MM.1S (cell line): ENCODE results near the gene PBX3.

Experiments used
- DNase-seq: peaks from one replicate; pipeline ENCODE4 v3.0.0-alpha.2; 2015
- H2AFZ ChIP-seq: fragments of 300-600 bp; sonication (generic); 2 replicates; pipeline ENCODE4 v1.6.0; 2016; ENCODE audit warnings: antibody characterized with exemption, low read length
- H3F3A ChIP-seq: fragments of 300-600 bp; sonication (generic); 2 replicates; pipeline ENCODE4 v1.6.1; 2016; ENCODE audit warnings: mild to moderate bottlenecking, antibody characterized with exemption, low read length, moderate library complexity, mixed read lengths; ENCODE audit not compliant: insufficient read depth
- H3K27ac ChIP-seq: fragments of 300-600 bp; sonication (generic); 2 replicates; pipeline ENCODE4 v1.5.1; 2016; ENCODE audit warnings: mild to moderate bottlenecking, low read length
- H3K27me3 ChIP-seq: fragments of 300-600 bp; sonication (generic); replicated peaks from 2 replicates; pipeline ENCODE4 v1.6.0; 2016; ENCODE audit warnings: low read length; ENCODE audit not compliant: insufficient read depth
- H3K36me3 ChIP-seq: fragments of 300-600 bp; sonication (generic); replicated peaks from 2 replicates; pipeline ENCODE4 v1.6.1; 2016; ENCODE audit warnings: mild to moderate bottlenecking, low read length, mixed read lengths; ENCODE audit not compliant: insufficient read depth
- H3K4me1 ChIP-seq: fragments of 300-600 bp; sonication (generic); 2 replicates; pipeline ENCODE4 v1.6.1; 2016; ENCODE audit warnings: low read length, mixed read lengths
- H3K4me2 ChIP-seq: fragments of 300-600 bp; sonication (generic); 2 replicates; pipeline ENCODE4 v1.6.0; 2016; ENCODE audit warnings: low read depth, low read length
- H3K4me3 ChIP-seq: fragments of 300-600 bp; sonication (generic); 2 replicates; pipeline ENCODE4 v1.5.1; 2016; ENCODE audit warnings: low read length, mixed read lengths
- H3K79me2 ChIP-seq: fragments of 300-600 bp; sonication (generic); 2 replicates; pipeline ENCODE4 v1.6.1; 2016; ENCODE audit warnings: mixed run types, low read length, mixed read lengths
- H3K9ac ChIP-seq: fragments of 300-600 bp; sonication (generic); 2 replicates; pipeline ENCODE4 v1.6.1; 2016; ENCODE audit warnings: low read length, mixed read lengths
- H3K9me2 ChIP-seq: fragments of 300-600 bp; sonication (generic); replicated peaks from 2 replicates; pipeline ENCODE4 v1.6.1; 2016; ENCODE audit warnings: mild to moderate bottlenecking, low read length, mixed read lengths; ENCODE audit not compliant: insufficient read depth
- H3K9me3 ChIP-seq: fragments of 300-600 bp; sonication (generic); replicated peaks from 2 replicates; pipeline ENCODE4 v1.6.1; 2016; ENCODE audit warnings: mild to moderate bottlenecking, low read length, mixed read lengths; ENCODE audit not compliant: insufficient read depth
- H4K20me1 ChIP-seq: fragments of 300-600 bp; sonication (generic); 2 replicates; pipeline ENCODE4 v1.6.1; 2016; ENCODE audit warnings: mild to moderate bottlenecking, low read length, moderate library complexity, mixed read lengths; ENCODE audit not compliant: insufficient read depth
- CTCF ChIP-seq: fragments of 300-600 bp; sonication (generic); IDR thresholded peaks from 2 replicates; pipeline ENCODE4 v1.5.1; 2016; ENCODE audit warnings: antibody characterized with exemption, low read length, mixed read lengths
- EZH2 ChIP-seq: fragments of 300-600 bp; sonication (generic); optimal IDR thresholded peaks from 2 replicates; pipeline ENCODE3; 2017; ENCODE audit warnings: low read depth, mild to moderate bottlenecking, antibody characterized with exemption, low read length, mixed read lengths
- EZH2phosphoT487 ChIP-seq: fragments of 300-600 bp; sonication (generic); IDR thresholded peaks from 2 replicates; pipeline ENCODE4 v1.6.1; 2018; ENCODE audit warnings: antibody characterized with exemption, low read length

PBX3 gene

GRCh38 chr9:125948887-125949596 lies 201.9 kb downstream of the PBX3 start:
- Histone ChIP-seq H3K4me1 (no peaks in the 10 kb centered on the region), H3K27me3 (no peaks in the 10 kb centered on the region), H3F3A (no peaks in the 10 kb centered on the region), H3K9ac (no peak overlapping the region), H3K79me2 (no peaks in the 10 kb centered on the region), H3K27ac (no peak overlapping the region), H3K4me3 (no peak overlapping the region), H2AFZ (no peak overlapping the region), H4K20me1 (no peaks in the 10 kb centered on the region), H3K4me2 (no peak overlapping the region), H3K36me3 (no peaks in the 10 kb centered on the region), H3K9me2 (no peaks in the 10 kb centered on the region), H3K9me3 (no peaks in the 10 kb centered on the region)
- no peak for DNase-seq
- TF ChIP-seq EZH2phosphoT487 (no peak), CTCF (no peak), EZH2 (no peak)

- no peaks in the 10 kb centered on the region for H3K4me1 ChIP-seq
- no peak overlapping the region for H2AFZ ChIP-seq
- H4K20me1 ChIP-seq: no peaks in the 10 kb centered on the region
- H3K9ac ChIP-seq: no peak overlapping the region
- H3K27me3 ChIP-seq: no peaks in the 10 kb centered on the region
- TF ChIP-seq CTCF (no peak), EZH2phosphoT487 (no peak), EZH2 (no peak)
- no peaks in the 10 kb centered on the region for H3K36me3 ChIP-seq
- no peaks in the 10 kb centered on the region for H3K9me3 ChIP-seq
- H3F3A ChIP-seq: no peaks in the 10 kb centered on the region
- H3K79me2 ChIP-seq: no peaks in the 10 kb centered on the region
- no peak overlapping the region for H3K4me3 ChIP-seq
- no peaks in the 10 kb centered on the region for H3K9me2 ChIP-seq
- H3K4me2 ChIP-seq: no peak overlapping the region
- no peak overlapping the region for H3K27ac ChIP-seq
- DNase-seq: no peak
These were observed 202.7 kb downstream of the PBX3 start for GRCh38 chr9:125949703-125950460.

GRCh38 chr9:125950880-125951471 lies 203.8 kb downstream of the PBX3 start:
- no peaks in the 10 kb centered on the region for H4K20me1 ChIP-seq
- H3K4me3 ChIP-seq: no peak overlapping the region
- no peak for DNase-seq
- no peak for TF ChIP-seq CTCF
- TF ChIP-seq EZH2: no peak
- TF ChIP-seq EZH2phosphoT487: no peak
- no peaks in the 10 kb centered on the region for H3K4me1 ChIP-seq
- no peaks in the 10 kb centered on the region for H3F3A ChIP-seq
- H3K27ac ChIP-seq: no peak overlapping the region
- no peaks in the 10 kb centered on the region for H3K79me2 ChIP-seq
- H3K4me2 ChIP-seq: no peak overlapping the region
- no peaks in the 10 kb centered on the region for H3K27me3 ChIP-seq
- H2AFZ ChIP-seq: no peak overlapping the region
- H3K9ac ChIP-seq: no peak overlapping the region
- H3K36me3 ChIP-seq: no peaks in the 10 kb centered on the region
- H3K9me3 ChIP-seq: no peaks in the 10 kb centered on the region
- H3K9me2 ChIP-seq: no peaks in the 10 kb centered on the region
